Measurements from ENCODE around the gene MAST2.
A peak's percentile ranks its signal among the peaks of the same experiment; 100 is the strongest.

MAST2 gene

GRCh38 chr1:46034601-46035516 lies 231.4 kb downstream of the MAST2 start:
- TF ChIP-seq CTCF (IDR thresholded peaks at IDR 0.05; ENCODE audit: borderline replicate concordance, control extremely low read depth, extremely low read depth, insufficient read depth, missing control alignments): no peak
- DNase-seq (ENCODE audit: low spot score): no peak
- in situ Hi-C loops (cut with MboI; ENCODE audit: low sequenced_read_pairs, unreplicated experiment): loop anchor here (5.0 kb wide), 1 partner anchor 142 kb away; the partner anchor contains the start of genes P3R3URF and TSPAN1

- in situ Hi-C loops (cut with MboI; ENCODE audit: low sequenced_read_pairs, unreplicated experiment): loop anchor here (5.0 kb wide), 1 partner anchor 140 kb away; the partner anchor contains the start of genes P3R3URF and TSPAN1
- TF ChIP-seq CTCF (IDR thresholded peaks at IDR 0.05; ENCODE audit: borderline replicate concordance, control extremely low read depth, extremely low read depth, insufficient read depth, missing control alignments): peak; percentile 98
- DNase-seq (ENCODE audit: low spot score): peak; percentile 84
Measured at GRCh38 chr1:46036894-46037839, 233.8 kb downstream of the MAST2 start.

GRCh38 chr1:46039571-46040052 lies 236.2 kb downstream of the MAST2 start:
- no peak for DNase-seq (ENCODE audit: low spot score)
- in situ Hi-C loops (cut with MboI; ENCODE audit: low sequenced_read_pairs, unreplicated experiment): loop anchor here (5.0 kb wide), 1 partner anchor 138 kb away; the partner anchor contains the start of genes P3R3URF and TSPAN1

GRCh38 chr1:46041551-46041950 lies 238.1 kb downstream of the MAST2 start:
- no peak for TF ChIP-seq CTCF (IDR thresholded peaks at IDR 0.05; ENCODE audit: borderline replicate concordance, control extremely low read depth, extremely low read depth, insufficient read depth, missing control alignments)
- no peak for DNase-seq (ENCODE audit: low spot score)
- in situ Hi-C loops (cut with MboI; ENCODE audit: low sequenced_read_pairs, unreplicated experiment): no loop called here

More at GRCh38 chr1:46039571-46040052, 236.2 kb downstream of the MAST2 start:
- TF ChIP-seq CTCF (IDR thresholded peaks at IDR 0.05; ENCODE audit: borderline replicate concordance, control extremely low read depth, extremely low read depth, insufficient read depth, missing control alignments): no peak

- in situ Hi-C loops (cut with MboI; ENCODE audit: low sequenced_read_pairs, unreplicated experiment): no loop called here
- no peak for TF ChIP-seq CTCF (IDR thresholded peaks at IDR 0.05; ENCODE audit: borderline replicate concordance, control extremely low read depth, extremely low read depth, insufficient read depth, missing control alignments)
- DNase-seq (ENCODE audit: low spot score): no peak
Measured at GRCh38 chr1:46041974-46042373, 238.6 kb downstream of the MAST2 start.

GRCh38 chr1:46043458-46044017 lies 240.1 kb downstream of the MAST2 start:
- DNase-seq (ENCODE audit: low spot score): peak; percentile 40
- in situ Hi-C loops (cut with MboI; ENCODE audit: low sequenced_read_pairs, unreplicated experiment): no loop called here
- no peak for TF ChIP-seq CTCF (IDR thresholded peaks at IDR 0.05; ENCODE audit: borderline replicate concordance, control extremely low read depth, extremely low read depth, insufficient read depth, missing control alignments)
